NT2/D1 (cell line): ENCODE results near the gene KIDINS220.

Experiments used
- SUZ12 ChIP-seq: IDR thresholded peaks from 2 replicates; pipeline ENCODE4 v1.6.1; 2011; ENCODE audit not compliant: insufficient read length, insufficient read depth; ENCODE audit errors: extremely low read depth
- YY1 ChIP-seq: IDR thresholded peaks from 2 replicates; pipeline ENCODE4 v1.6.1; 2011; ENCODE audit not compliant: insufficient read length, insufficient read depth
- ZNF274 ChIP-seq: IDR thresholded peaks from 2 replicates; pipeline ENCODE4 v1.6.1; 2011; ENCODE audit warnings: mild to moderate bottlenecking, low read depth, low read length

DNA sequence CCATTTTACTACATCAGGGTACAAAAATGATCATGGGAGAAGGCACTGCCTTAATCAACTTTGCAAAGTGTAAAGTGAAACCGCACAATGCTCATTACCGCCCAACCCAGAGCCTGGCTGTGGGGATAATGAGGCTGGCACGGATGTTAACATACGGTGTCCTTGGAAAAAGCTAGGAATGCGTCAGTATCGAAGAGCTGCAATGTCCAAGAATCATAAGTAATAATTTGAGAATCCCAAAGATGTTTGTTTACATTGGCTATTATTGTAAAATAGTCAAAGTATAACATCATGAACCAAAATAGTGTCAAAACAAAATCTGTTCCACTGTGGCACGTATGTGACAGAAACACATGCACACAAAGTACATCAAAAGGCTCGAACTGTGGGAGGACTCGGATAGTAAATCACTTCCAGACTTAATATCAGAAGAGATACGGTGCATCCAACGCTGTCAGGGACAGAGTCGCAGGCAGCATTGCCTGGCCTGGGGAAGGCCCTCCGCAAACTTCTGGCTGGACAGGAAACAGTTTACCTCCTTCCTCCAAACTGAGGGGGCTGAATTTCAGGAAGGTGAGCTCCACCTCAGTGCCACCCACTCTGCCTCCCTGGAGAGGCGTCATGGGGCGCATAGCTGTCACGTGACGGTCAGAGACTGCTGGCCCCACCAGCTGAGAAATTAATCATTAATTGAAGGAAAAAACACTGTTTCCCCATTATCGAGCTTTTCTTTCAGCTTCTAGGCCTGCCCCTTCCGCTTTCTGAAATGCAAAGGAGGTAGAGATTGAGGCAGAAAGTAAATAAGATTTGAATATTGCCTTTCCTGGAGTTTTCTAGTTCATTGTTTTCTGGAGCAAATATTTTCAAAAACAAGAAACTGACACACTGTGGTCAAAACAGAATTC lies 157.3 kb downstream of the KIDINS220 start:
- TF ChIP-seq SUZ12 (no peak), YY1 (no peak), ZNF274 (no peak)
